Colonic mucosa (tissue), 4 donors: Measurements from ENCODE around the gene OPA1. TPM values are rescaled to one million over a fixed set of nuclear protein-coding genes. Genes with fewer than 3 reads are reported as not detected.

ENCODE experiments used
- DNase-seq: peaks from one replicate; pipeline ENCODE4 v3.0.0-alpha.2; 2020
- H3K27ac ChIP-seq: fragments of 200-600 bp; one replicate; pipeline ENCODE4 v1.8.0; 2021
- H3K27me3 ChIP-seq: fragments of 200-600 bp; one replicate; pipeline ENCODE4 v1.8.0; 2021
- H3K36me3 ChIP-seq: fragments of 200-600 bp; one replicate; pipeline ENCODE4 v1.8.0; 2021
- H3K4me1 ChIP-seq: fragments of 200-600 bp; one replicate; pipeline ENCODE4 v1.8.0; 2021; ENCODE audit warnings: mild to moderate bottlenecking
- H3K4me3 ChIP-seq: fragments of 200-600 bp; one replicate; pipeline ENCODE4 v1.8.0; 2021
- H3K9ac ChIP-seq, 2 donors: one replicate each; pipeline ENCODE4 v1.7.0; 2013; ENCODE audit warnings: control low read depth in 2 of 2, low read depth in 2 of 2, low read length in 2 of 2
- H3K9me3 ChIP-seq: fragments of 200-600 bp; one replicate; pipeline ENCODE4 v1.8.0; 2021
- CTCF ChIP-seq: fragments of 200-600 bp; IDR thresholded peaks from one replicate; pipeline ENCODE4 v1.8.0; 2022; ENCODE audit warnings: antibody characterized with exemption, mild to moderate bottlenecking
- intact Hi-C: fragments of 100-400 bp; cut with DNase I; formaldehyde crosslinking; loops from one replicate; pipeline ENCODE4 v1.14.1; 2022
- total RNA-seq, 2 donors: library from RNA; stranded (reverse); fragmentation: NEBNext Ultra II Directional in 1 of 2; extraction: Animal tissue kit (Norgen Biotek cat#: 25700) in 1 of 2; gene quantifications; one replicate each; pipeline ENCODE4 v1.2.1, GENCODE V29; 2021
- donor health status: healthy.
- donor health status: DM: no; HTN: no; CAD: no.
- donor health status: DM: no; HTN: no; CAD: no.

Gene OPA1
- total RNA-seq, 2 donors from 2014 or later, result 76.9 to 93.0 TPM

- Histone ChIP-seq H3K27me3 (no peaks in the 10 kb centered on the region), H3K27ac (no peak overlapping the region), H3K4me1 (no peaks in the 10 kb centered on the region), H3K36me3 (no peaks in the 10 kb centered on the region), H3K9ac (no peak overlapping the region), H3K4me3 (no peak overlapping the region), H3K9me3 (no peaks in the 10 kb centered on the region)
- no peak for TF ChIP-seq CTCF
- intact Hi-C loops, result no loop called here
- DNase-seq, result no peak
Observed at GRCh38 chr3:193686665-193687483, 93.9 kb downstream of the OPA1 start.

GRCh38 chr3:193688834-193689714 lies 96.1 kb downstream of the OPA1 start:
- Histone ChIP-seq H3K36me3 (no peaks in the 10 kb centered on the region), H3K27ac (no peak overlapping the region), H3K9ac (no peak overlapping the region), H3K4me1 (no peaks in the 10 kb centered on the region), H3K4me3 (no peak overlapping the region), H3K27me3 (no peaks in the 10 kb centered on the region), H3K9me3 (no peaks in the 10 kb centered on the region)
- TF ChIP-seq CTCF, result no peak
- intact Hi-C loops, result no loop called here
- no peak for DNase-seq

GRCh38 chr3:193693774-193694173 lies 100.8 kb downstream of the OPA1 start:
- DNase-seq, result no peak
- TF ChIP-seq CTCF, result no peak
- no peaks in the 10 kb centered on the region for H3K9me3 ChIP-seq
- H3K4me3 ChIP-seq, result no peak overlapping the region
- no peak overlapping the region for H3K27ac ChIP-seq
- no peak overlapping the region for H3K9ac ChIP-seq
- H3K27me3 ChIP-seq, result no peaks in the 10 kb centered on the region
- intact Hi-C loops, result no loop called here
- H3K4me1 ChIP-seq, result no peaks in the 10 kb centered on the region
- no peaks in the 10 kb centered on the region for H3K36me3 ChIP-seq

GRCh38 chr3:193701953-193702635 lies 109.1 kb downstream of the OPA1 start:
- Histone ChIP-seq H3K9ac (no peak overlapping the region), H3K9me3 (no peaks in the 10 kb centered on the region), H3K4me1 (no peaks in the 10 kb centered on the region), H3K36me3 (no peaks in the 10 kb centered on the region), H3K4me3 (no peak overlapping the region), H3K27ac (no peak overlapping the region), H3K27me3 (no peaks in the 10 kb centered on the region)
- no peak for DNase-seq
- intact Hi-C loops, result no loop called here
- no peak for TF ChIP-seq CTCF

- no peak for DNase-seq
- no peaks in the 10 kb centered on the region for H3K4me1 ChIP-seq
- no peak overlapping the region for H3K27ac ChIP-seq
- no peak overlapping the region for H3K4me3 ChIP-seq
- intact Hi-C loops, result no loop called here
- H3K9ac ChIP-seq, result no peak overlapping the region
- no peaks in the 10 kb centered on the region for H3K9me3 ChIP-seq
- no peaks in the 10 kb centered on the region for H3K27me3 ChIP-seq
- no peak for TF ChIP-seq CTCF
- H3K36me3 ChIP-seq, result no peaks in the 10 kb centered on the region
Observed at GRCh38 chr3:193702967-193703366, 110.0 kb downstream of the OPA1 start.
